Measurements from ENCODE around the gene LZTR1. TPM values are rescaled to one million over a fixed set of nuclear protein-coding genes. Genes with fewer than 3 reads are reported as not detected.
A peak's percentile ranks its signal among the peaks of the same experiment; 100 is the strongest.
"Not testable (repeated sequence)": the region's sequence is repeated elsewhere in the genome, so short reads cannot be mapped to it uniquely, and the experiment has no call there.

The LZTR1 gene
- polyA plus RNA-seq, 1 donor from 2014 or later, result 11.9 TPM

DNA sequence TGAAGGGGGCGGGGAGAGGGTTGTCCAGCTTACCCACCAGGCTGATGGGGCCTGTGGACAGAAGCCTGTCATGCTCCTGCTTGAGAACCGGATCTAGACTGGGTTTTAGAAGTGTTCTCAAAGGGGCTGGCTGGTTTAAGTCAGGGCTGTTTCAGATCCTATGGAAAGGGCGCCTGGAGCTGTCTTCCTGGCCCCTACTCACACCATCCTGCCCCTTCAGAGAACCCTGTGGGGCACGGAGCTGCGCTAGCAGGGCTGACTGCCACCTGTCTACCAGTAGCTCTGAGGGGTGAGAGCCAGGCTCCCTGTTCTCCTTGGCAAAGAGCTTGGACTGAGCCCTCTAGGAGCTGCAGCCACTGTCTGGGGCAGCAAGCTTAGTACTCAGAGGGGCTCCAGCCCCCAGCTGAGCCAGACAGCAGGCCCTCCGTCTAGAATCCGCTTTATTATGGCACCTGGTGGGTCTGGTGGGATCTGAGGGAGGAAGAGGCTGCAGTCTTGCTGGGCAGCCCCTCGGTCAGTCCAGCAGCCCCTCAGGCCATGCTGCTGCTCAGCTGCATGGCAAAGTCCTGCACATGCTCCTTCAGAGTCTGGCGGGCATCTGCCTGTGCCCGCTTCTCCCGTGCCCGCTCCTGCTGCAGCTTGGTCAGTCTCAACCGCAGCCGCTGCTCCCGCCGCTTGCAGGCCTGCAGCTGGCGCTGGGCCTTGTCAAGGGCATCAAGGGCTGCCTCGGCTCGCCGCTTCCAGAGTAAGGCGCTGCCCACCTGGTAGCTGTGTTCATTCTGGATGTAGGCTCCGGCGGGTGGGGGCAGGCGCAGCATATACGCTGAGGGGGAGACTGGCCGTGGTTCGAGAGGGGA, 17.5 kb downstream of the LZTR1 start:
- H3K27me3 Mint-ChIP-seq, result no peaks in the 10 kb centered on the region

DNA sequence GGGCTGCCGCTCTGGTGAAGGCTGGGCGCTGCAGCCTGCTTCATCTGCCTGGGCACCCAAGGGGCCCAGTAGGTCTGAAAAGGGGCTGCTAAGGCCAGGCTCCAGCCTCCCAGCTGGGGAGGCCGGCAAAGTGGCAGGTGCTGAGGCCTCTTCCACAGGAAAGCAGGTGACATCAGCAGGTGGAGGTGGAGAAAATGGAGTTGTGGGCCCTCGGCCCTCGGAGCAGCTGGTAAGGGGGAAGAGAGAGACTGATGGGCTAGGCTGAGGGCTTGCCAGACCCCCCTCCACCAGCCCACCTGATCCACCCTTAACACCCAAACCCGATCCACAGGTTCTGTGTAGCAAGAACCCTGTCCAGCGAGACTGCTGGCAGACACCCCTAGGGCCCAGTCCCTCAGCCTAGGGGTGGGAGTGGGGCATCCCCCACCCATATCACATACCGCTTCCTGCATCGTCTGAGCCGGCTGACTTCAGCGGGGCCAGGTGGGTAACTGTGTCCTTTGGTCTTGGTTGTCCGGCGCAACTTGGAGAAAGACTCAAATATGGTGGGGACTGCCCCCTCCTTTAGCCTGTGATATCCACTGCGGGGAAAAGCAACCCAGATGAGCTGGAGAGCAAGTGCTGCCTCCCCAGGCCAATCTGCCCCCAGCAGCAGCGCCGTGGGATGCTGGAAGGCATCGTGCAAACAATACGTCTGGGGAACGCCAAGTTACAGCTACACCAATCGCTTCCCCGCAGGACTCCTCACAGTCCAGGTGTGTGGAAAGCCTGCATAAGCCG, 18.3 kb downstream of the LZTR1 start:
- peak overlapping the region; percentile 93 to 99 (median 98) for H3K4me3 Mint-ChIP-seq
- peaks cover 3% of the 10 kb centered on the region for H3K36me3 Mint-ChIP-seq
- H3K27me3 Mint-ChIP-seq, result no peaks in the 10 kb centered on the region
- peak overlapping the region; percentile 98 to 100 (median 99) for H3K27ac Mint-ChIP-seq
- H3K4me1 Mint-ChIP-seq, result peaks cover 5 to 20% (median 13%) of the 10 kb centered on the region in 3 donors
- H3K9me3 Mint-ChIP-seq, result no peaks in the 10 kb centered on the region

More for the DNA sequence above, 17.5 kb downstream of the LZTR1 start:
- peaks cover 5 to 20% (median 13%) of the 10 kb centered on the region in 3 donors for H3K4me1 Mint-ChIP-seq
- no peaks in the 10 kb centered on the region for H3K9me3 Mint-ChIP-seq
- peak overlapping the region in 2 of 3 donors; percentile 53 to 98 for H3K27ac Mint-ChIP-seq
- H3K36me3 Mint-ChIP-seq, result peaks cover 3% of the 10 kb centered on the region
- H3K4me3 Mint-ChIP-seq, result peak overlapping the region in 1 of 4 donors; percentile 99

DNA sequence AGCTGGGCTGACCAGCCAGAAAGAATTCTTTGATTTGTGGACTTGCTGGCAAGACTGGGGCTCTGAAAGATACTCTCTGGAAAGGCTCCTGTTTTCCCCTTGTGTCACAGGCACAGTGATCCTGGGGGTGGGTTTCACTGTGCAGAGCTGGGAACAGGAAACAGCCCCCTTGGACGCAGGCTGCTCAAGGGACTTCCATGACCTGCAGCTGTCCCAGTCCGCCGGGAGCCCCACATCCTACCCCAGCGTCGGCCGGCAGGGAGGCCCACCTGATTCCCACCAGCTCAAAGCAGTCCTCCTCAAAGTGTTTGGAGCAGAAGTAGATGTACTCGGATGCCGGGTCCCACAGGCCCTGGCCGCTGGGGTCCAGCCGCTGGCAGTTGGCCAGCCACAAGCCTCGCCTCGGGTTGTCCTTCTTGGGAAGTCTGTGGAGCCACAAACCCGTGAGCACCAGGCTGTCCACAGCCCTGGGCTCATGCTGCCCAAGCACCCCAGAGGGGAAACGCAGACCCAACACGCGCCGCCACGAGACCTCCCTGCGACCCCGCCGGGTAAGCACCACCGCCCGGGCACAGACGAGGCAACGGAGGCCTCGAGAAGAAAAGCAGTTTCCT, 19.0 kb downstream of the LZTR1 start:
- Mint-ChIP-seq H3K4me1 (peaks cover 5 to 20% (median 13%) of the 10 kb centered on the region in 3 donors), H3K27ac (peak overlapping the region; percentile 98 to 100 (median 99)), H3K4me3 (peak overlapping the region; percentile 93 to 99 (median 98)), H3K27me3 (no peaks in the 10 kb centered on the region), H3K36me3 (peaks cover 3% of the 10 kb centered on the region), H3K9me3 (no peaks in the 10 kb centered on the region)

DNA sequence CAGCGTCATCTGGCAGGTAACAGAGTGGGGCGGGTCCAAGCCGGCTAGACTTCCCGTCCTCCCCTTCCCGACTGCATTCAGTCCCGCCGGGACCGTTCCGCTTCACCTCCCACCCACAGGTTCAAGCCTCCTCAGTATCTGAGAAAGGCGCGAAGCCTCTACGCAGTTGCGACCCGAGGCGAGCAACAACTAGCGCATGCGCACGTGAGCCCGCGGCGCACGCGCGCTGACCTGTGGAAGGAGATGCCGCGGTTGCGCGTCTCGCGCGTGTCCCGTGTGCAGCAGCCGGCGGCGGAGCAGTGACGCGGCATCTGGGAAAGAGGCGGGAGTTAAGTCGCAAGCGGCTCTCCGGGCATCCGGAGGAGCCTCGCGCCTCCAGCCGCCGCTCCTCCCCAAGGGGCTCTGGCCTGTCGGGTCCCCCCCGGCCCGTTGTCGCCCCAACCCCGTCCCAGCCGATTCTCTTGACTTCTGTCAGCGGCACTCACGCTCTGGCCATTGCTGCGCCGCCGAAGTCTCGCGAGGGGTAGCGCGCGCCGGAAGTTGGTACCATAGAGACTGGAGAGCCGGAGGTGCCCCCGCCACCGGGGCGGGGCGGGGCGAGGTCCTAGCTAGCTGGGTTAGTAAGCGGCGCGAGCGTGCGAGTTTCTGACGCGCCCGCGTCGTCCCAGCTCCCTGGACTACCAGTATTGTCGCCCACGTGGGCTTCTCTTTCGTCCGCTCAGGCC, 19.7 kb downstream of the LZTR1 start, which contains the start of gene THAP7:
Gene THAP7 (minus strand): TSS at position 518 of the 725 bp plus-strand sequence. CDS start 207 bp downstream, at position 311.
- Mint-ChIP-seq H3K27ac (peak within 1 kb of the TSS; percentile 98 to 100 (median 99)), H3K9me3 (no peaks in the 10 kb centered on the region), H3K4me3 (peak within 1 kb of the TSS; percentile 93 to 99 (median 98)), H3K36me3 (peaks cover 3% of the 10 kb centered on the region), H3K27me3 (no peaks in the 10 kb centered on the region), H3K4me1 (peaks cover 5 to 20% (median 13%) of the 10 kb centered on the region in 3 donors)

DNA sequence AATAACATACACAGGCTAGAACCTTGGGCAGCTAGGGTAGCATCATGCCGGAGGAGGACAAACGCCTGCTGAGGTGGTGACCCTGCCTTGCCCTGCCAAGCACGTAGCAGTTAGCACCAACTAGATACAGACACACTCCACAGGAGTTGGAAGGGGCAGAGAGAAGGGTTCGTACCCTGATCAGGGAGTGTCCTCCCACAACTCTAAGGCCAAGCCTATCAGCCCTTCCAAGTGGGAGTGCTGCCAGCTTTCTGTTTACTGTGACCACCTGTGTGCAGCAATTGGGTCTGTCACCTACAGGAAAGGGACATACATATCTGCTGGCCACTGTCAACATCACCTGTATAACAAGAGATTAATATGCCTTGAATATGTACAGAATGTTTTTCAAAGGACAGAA, 21.7 kb downstream of the LZTR1 start:
- H3K4me3 Mint-ChIP-seq, result peak overlapping the region in 3 of 4 donors; percentile 93 to 99 (median 99)
- peaks cover 9 to 20% (median 13%) of the 10 kb centered on the region in 3 donors for H3K4me1 Mint-ChIP-seq
- no peaks in the 10 kb centered on the region for H3K27me3 Mint-ChIP-seq
- no peaks in the 10 kb centered on the region for H3K9me3 Mint-ChIP-seq
- peak overlapping the region in 1 of 3 donors; percentile 98 for H3K27ac Mint-ChIP-seq
- H3K36me3 Mint-ChIP-seq, result peaks cover 2% of the 10 kb centered on the region

DNA sequence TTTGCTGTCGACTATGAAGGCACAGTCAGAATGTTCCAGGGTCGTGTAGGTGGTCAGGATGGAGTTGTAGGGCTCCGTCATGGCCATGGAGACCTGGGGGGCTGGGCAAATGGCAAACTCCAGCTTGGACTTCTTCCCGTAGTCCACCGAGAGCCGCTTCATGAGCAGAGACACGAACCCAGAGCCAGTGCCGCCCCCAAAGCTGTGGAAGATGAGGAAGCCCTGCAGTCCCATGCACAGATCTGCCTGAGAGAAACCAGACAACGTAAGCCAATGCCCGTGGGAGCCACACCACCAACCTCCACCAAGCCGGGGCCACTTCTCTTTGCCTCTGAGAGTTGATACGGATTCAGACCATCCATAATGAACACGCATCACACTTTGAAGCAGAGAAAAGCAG, 27.1 kb downstream of the LZTR1 start:
- not testable (repeated sequence) for H3K27me3 Mint-ChIP-seq, H3K9me3 Mint-ChIP-seq, H3K36me3 Mint-ChIP-seq
- Mint-ChIP-seq H3K27ac (peak overlapping the region in 1 of 3 donors; percentile 70), H3K4me1 (peaks cover 5 to 17% (median 12%) of the 10 kb centered on the region in 3 donors), H3K4me3 (peak overlapping the region in 1 of 4 donors; percentile 72)

DNA sequence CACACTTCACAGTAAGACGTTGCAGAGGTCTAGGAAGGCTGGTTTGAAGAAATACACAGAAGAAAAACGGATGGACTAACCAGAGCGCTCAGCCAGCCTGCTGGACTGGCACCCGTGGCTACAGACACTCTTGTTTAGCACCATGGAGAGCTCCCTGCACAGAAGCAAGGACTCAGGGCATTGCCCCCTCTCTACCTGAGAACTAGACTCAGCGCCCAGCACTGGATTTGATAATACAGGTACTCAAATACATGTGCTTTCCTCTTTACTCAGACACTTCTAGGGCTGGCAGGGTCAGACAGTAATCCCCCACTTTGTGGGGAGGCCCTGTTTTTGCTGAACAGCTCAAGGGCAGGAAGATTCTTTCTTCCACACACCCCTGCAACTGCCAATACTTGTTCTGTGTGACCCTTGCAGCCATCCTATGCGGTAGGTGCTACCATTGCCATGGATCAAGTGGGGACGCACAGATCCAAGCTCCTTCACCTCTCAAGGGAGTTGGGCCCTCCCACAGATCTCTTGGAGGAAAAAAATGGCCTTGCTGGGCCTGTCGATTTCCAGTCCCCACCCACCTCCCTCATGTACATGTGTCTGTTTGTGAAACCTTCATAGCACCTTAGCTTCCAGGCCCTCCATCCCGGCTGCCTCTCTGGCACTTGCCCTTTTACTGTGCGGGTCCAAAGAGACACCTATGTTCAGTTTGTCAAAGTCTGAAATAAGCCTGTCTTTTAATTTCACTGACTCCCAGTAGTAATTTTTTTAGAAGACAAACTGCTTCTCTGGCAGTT, 27.7 kb downstream of the LZTR1 start:
- H3K4me1 Mint-ChIP-seq, result peaks cover 10 to 22% (median 16%) of the 10 kb centered on the region in 3 donors
- H3K4me3 Mint-ChIP-seq, result peak overlapping the region in 1 of 4 donors; percentile 72
- H3K36me3 Mint-ChIP-seq, result no peaks in the 10 kb centered on the region
- H3K27me3 Mint-ChIP-seq, result no peaks in the 10 kb centered on the region
- H3K9me3 Mint-ChIP-seq, result no peaks in the 10 kb centered on the region
- peak overlapping the region in 1 of 3 donors; percentile 70 for H3K27ac Mint-ChIP-seq

DNA sequence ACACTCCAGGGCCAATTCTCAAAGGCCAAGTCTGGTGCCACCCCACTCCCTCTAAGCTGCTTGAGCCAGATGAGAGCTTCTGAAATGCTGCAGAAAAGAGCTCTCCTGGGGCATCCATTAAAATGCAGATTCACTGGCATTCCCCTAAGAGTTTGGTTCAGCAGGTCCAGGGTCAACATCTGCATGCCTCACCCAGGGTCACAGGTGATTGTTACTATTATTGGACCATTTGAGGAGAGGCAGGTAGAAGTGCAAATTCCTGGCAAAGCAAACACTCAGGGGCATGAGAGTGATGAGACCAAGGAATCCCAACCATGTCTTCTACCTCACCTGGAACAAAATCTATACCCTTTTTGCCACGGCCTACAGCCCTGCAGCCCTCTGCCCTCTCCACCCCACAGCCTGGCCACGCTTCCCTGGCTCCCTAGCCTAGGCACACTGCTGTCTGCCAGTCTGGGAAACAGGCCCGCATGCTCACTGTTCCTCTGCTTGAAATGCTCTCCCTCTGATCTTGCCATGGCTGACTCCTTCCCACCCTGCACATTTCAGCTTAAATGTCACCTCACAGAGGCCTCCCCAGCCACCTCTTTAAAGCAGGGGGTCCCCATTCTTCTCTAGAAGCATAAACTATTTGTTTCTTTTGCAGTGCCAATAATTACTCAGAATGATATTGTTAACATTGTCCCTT, 28.5 kb downstream of the LZTR1 start:
- Mint-ChIP-seq H3K36me3 (no peaks in the 10 kb centered on the region), H3K27me3 (no peaks in the 10 kb centered on the region), H3K4me3 (peak overlapping the region in 1 of 4 donors; percentile 72), H3K4me1 (peaks cover 11 to 22% (median 16%) of the 10 kb centered on the region in 3 donors), H3K27ac (no peak overlapping the region), H3K9me3 (no peaks in the 10 kb centered on the region)

DNA sequence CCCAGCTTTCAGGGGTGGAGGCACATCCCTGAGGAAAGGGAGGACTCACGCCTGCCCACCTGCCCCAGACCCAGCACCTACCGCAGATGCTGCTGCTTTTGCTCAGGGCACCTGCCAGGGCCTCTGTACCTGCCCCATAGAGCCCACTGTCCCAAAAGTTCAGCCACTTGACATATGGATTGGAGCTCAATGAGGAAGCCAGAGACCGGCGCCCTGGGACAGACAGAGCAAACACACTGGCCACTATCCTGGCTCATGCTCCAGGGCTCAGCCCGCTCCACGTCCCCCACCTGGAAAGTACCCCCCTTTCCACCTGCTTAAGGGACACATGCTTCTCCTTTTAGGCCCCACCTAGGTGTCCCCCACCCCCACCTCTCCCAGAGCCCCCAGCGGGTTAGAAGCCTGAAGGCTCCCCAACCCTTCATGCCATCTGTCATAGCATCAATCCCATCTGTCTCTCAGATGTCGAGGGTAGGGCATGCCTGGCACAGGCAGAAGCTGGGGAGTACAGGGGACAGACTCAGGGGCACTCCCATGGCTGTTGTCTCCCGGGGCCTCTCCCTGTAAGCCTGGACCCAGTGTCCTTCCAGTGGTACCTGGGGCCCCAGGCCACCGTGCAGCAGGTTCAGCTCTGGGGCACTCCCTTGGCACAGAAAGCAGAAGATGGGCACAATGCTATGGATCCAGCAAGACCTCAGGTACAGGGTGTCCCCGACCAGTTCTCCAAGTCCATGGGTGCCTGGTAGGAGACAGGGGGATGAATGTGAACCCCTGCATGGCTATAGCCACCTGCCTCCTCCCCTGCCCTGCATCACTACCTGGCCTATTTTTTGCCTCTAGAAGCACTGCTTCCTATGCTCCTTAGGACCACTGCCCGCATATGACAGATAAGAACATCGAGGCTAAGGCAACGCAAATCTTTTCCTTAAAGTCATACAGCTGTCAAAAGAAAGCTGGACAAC, 30.6 kb downstream of the LZTR1 start:
- Mint-ChIP-seq H3K27ac (peak overlapping the region; percentile 14 to 97 (median 94)), H3K4me1 (peaks cover 11 to 18% (median 16%) of the 10 kb centered on the region in 3 donors)

DNA sequence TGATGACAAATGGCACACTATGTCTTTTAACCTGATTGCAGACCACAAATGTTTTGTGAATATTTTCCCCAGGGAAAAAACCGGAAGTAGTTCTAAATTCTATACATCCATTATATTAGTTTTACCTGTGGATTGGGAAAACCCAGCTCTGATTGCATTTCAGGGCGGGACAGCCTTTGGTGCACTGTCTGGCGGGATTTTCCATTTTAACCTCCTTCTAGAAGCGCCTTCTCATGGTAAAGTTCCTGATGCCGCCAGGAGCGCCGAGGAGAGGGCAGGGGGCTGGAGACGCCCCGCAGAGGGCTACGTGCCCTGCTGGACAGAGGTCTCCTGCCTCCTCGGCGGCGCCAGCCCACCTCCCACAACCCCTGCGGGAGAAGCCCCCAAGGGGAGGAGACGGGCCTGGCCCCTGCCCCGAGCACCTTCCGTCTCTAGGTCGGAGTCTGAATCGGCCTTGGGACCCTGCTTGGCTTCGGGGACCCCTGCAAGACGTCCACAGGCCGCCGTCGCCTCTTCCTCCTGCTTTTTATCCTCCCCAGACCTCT, 31.6 kb downstream of the LZTR1 start:
- Mint-ChIP-seq H3K27me3 (no peaks in the 10 kb centered on the region), H3K4me1 (peaks cover 11 to 18% (median 16%) of the 10 kb centered on the region in 3 donors), H3K27ac (peak overlapping the region; percentile 94 to 97 (median 95)), H3K4me3 (peak overlapping the region; percentile 84 to 97 (median 91)), H3K9me3 (no peaks in the 10 kb centered on the region), H3K36me3 (no peaks in the 10 kb centered on the region)

More for the DNA sequence above, 30.6 kb downstream of the LZTR1 start:
- Mint-ChIP-seq H3K36me3 (no peaks in the 10 kb centered on the region), H3K9me3 (no peaks in the 10 kb centered on the region), H3K4me3 (peak overlapping the region; percentile 18 to 97 (median 85)), H3K27me3 (no peaks in the 10 kb centered on the region)

DNA sequence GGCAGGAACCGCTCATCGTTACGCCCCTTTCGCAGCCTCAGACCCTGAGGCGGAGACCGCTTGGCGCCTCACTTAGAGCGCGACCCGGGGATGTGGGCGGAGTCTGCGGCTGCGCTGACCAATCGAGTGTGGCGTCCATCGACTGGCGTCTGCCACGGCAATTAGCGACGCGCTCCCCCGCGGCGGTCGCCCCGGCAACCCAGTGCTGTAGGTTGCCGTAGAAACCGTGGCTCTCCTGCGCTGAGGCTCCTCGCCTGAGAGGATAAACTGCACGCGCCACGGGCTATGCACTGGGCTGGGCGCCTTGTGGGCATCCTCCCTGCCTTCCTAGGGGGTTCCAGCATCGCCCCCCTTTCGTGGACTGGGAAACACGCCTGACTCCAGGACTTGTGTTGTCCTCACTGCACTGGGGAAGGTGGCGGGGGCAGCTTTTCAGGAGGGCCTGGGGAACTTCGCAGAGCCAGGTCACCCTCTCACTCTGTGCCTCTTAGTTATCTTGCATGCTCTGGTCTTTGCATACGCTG, 32.2 kb downstream of the LZTR1 start:
- H3K27me3 Mint-ChIP-seq, result no peaks in the 10 kb centered on the region
- H3K36me3 Mint-ChIP-seq, result no peaks in the 10 kb centered on the region
- peak overlapping the region; percentile 84 to 97 (median 91) for H3K4me3 Mint-ChIP-seq
- H3K9me3 Mint-ChIP-seq, result no peaks in the 10 kb centered on the region
- H3K27ac Mint-ChIP-seq, result peak overlapping the region; percentile 94 to 97 (median 95)
- H3K4me1 Mint-ChIP-seq, result peaks cover 11 to 18% (median 14%) of the 10 kb centered on the region in 3 donors

Measured in IgD-negative memory B cell (primary cell).